Superior temporal gyrus (tissue), 1 donor: Measurements from ENCODE around the gene EEF2K.
"Not testable (repeated sequence)": the region's sequence is repeated elsewhere in the genome, so short reads cannot be mapped to it uniquely, and the experiment has no call there.

ENCODE experiments used
- DNase-seq: peaks from one replicate; pipeline ENCODE4 v3.0.0-alpha.2; 2016; ENCODE audit errors: extremely low spot score

EEF2K gene

DNA sequence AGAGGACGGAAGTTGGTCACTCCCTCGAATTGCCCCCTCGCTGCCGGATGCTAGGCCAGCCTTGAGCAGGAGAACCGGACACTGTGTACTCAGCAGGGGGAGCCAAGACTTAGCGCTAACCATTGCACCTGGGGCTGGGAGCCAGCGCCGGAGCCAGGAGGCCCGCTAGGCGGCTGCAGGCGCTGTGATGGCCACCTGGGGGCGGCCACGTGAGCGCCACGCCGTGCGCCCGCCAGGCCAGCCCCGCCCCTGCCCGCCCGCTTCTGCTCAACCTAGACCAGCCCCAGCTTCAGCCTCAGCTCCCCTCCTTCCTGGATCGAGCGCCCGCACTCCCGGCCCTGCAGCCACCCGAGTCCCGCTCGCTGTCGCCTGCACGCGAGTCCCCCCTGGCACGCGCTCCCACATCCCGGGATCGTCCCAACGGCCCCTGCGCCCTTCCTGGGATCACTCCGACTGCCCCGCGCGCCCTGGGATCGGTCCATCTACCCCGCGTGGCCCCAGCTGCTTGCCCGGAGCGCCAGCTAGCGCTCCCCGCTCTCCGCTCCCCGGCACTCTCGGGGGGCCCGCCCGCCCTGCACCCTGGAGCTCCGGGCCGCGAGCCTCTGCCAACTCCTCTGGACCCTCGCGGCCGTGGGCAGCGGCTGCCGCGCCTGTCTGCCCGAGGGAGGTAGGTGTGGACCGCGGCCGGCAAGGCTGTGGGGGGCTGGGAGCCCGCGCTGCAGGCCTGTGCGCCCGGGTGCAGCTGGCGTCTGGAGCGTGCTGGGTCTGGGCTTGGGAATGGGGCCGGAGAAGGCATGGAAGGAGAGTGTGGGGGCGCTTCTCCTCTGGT, at the start of gene EEF2K:
EEF2K (plus strand) TSS at position 266 of the 829 bp plus-strand sequence. CDS start 19,452 bp downstream, outside the sequence.
- DNase-seq = peak; percentile 86

DNA sequence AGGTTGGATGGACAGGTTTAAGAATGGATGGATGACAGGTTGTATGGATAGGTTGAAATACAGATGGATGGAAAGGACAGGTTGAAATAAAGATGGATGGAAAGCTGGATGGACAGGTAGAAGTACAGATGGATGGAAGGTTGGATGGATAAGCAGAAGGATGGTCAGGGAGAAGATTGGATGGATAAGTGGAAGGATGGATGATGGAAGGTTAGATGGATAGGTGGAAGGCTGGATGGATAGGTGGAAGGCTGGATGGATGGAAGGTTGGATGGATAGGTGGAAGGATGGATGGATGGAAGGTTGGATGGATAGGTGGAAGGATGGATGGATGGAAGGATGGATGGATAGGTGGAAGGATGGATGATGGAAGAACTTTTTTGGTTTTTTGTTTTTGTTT, 44.7 kb upstream of the EEF2K start:
- no peak for DNase-seq

DNA sequence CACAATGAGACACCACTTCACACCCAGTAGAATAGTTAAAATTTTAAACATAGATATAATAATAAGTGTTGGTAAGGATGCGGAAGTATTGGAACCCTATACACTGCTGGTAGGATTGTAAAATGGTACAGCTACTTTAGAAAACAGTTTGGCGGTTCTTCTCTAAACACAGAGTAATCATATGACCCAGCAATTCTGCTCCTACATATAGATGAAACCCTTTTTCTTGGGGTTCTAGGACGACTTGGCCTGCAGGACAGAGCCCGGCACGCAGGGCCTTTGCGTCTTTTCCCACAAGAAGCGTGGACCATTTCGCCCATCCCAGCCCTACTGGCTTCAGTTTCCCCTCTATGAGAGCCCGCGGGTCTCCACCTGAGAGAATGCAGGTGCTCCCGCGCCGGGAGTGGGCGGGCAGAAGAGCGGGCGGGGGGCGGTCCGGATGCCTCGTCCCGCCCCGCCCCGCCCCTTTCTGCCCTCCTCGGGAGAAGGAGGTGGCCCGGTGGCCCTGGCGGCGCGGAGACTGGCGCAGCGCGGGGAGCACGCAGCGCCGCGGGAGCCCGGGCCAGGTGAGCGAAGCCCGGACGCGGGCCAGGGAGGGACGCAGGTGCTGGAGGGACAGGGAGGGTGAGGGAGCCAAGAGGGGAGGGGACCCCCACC, 44.0 kb upstream of the EEF2K start, which contains the start of gene SDR42E2:
SDR42E2 (plus strand) TSS at position 508 of the 657 bp plus-strand sequence. CDS start 3,077 bp downstream, outside the sequence.
- DNase-seq = no peak

DNA sequence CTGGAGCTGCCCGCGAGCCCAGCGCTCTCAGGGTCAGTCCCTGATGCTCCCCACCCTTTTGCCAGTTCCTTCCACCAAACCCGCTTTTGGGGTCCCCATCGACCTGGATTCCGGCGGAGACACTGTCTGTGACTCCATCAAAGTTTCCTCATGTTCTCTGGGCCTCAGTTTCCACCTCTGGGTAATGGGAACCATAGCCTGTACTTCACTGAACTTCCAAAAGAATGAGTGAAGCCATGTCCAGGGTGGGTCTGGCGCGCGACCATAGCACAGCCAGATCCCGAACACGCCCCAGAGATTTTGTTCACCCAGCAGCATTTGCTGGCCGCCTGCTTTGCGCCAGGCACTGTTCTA, 43.4 kb upstream of the EEF2K start:
- DNase-seq = no peak

DNA sequence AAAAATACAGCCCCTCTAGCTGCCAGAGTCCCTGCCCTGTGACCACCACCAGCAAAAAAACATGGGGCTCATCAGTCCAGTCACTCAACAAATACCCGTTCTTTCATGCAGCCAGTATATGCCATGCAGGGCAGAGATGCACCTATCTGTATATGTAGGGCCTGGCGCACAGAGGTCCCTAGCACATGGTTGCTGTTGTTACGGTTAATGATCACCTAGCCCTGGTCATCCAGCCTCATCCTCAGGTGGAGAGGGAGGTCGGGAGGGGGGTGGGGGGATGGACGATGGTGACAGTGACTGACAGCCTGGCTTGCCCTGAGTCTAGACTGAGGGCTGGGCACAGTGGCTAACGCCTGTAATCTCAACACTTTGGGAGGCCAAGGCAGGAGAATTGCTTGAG, 42.3 kb upstream of the EEF2K start:
- DNase-seq = no peak

DNA sequence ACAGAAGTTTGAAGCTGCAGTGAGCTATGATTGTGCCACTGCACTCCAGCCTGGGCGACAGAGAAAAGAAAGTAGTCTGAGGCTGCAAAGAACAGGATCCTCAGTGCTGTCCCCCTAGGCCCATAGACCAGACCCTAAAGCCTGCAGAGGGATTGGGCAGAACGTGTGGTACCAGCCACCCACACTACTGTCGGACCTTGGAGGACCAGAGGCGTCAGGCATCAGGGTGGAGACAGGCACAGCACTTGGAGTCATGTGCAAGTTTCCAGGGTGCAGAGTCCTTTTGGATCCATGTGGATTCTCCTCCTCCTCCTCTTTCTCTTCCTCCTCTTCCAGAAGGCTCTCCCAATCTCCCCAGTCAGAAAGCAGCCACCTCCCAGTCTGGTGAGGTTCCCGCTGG, 41.6 kb upstream of the EEF2K start:
- no peak for DNase-seq

DNA sequence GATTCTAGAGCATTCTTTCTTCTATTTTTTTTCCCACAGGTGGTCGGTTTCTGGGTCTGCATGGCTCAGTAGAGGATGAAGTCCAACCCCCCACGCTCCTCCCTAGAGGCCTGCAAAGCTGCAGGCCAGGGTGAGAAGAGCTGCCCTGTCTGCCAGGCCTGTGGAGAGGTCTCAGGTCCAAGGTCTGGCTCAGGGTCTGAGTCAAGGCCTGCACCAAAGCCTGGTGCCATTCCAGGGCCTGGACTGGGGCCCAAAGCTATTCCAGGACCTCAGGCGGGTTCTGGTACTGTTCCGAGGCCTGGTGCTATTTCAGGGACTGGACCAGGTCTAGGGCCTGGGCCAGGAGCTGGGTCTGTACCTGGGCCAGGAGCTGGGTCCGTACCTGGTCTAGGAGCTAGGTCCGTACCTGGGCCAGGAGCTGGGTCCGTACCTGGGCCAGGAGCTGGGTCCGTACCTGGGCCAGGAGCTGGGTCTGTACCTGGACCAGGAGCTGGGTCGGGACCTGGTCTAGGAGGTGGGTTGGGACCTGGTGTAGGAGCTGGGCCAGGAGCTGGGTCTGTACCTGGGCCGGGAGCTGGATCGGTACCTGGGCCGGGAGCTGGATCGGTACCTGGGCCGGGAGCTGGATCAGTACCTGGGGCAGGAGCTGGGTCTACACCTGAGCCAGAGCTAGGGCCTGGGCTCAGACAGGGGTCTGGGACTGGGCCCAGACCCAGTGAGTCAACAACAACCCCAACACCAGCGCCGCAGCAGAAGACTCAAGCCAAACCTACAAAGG, 40.4 kb upstream of the EEF2K start:
- DNase-seq = no peak

DNA sequence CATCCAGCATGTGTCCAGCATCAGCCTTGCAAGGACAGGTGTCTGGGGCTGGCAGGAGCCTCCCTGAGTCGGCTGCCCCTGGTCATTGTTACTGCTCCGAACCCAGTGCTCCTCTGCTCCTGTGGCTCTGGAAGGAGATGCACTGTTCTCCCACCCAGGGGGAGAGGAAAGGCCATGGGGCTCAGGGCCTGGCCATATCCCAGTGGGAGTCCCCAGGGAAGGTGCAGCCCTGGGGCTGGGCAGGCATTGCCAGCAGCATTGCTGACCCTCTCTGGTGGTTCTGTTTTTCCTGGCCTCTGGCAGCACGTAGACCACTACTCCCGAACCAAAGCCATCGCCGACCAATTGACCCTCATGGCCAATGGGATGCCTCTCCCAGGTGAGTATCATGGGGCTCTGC, 34.1 kb upstream of the EEF2K start:
- no peak for DNase-seq

DNA sequence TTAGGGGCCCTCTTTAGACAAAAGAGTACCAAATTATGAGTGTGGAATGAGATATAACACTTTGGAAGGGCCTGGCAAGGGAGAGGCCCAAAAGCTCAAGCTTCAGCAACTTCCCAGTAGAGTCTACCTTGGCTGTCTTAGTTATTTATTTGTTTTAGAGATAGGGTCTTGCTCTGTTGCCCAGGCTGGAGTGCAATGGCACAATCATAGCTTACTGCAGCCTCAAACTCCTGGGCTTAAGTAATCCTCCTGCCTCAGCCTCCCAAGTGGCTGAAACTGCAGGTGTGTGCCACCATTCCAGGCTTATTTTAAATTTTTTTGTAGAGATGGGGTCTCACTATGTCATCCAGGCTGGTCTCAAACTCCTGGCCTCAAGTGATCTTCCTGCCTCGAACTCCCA, 33.4 kb upstream of the EEF2K start:
- DNase-seq = not testable (repeated sequence)

DNA sequence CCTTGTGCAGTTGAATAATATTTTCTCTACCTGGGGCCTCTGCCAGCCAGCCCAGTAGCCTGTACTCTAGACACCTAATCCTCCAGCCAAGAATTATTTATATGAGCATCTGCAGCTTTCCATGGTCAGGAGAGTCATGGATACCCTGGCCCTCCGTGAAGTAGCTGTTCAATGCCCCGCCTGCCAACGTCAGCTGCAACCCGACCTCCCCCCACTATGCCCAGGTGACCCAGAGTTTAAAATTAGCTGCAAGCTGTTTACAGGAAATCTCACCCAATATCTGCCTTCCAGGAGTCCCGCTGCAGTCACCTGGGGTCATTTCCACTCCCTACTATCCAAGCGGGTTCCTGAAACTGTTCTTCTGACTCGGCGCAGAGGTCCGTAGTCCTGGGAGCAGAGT, 31.4 kb upstream of the EEF2K start:
- DNase-seq = no peak

DNA sequence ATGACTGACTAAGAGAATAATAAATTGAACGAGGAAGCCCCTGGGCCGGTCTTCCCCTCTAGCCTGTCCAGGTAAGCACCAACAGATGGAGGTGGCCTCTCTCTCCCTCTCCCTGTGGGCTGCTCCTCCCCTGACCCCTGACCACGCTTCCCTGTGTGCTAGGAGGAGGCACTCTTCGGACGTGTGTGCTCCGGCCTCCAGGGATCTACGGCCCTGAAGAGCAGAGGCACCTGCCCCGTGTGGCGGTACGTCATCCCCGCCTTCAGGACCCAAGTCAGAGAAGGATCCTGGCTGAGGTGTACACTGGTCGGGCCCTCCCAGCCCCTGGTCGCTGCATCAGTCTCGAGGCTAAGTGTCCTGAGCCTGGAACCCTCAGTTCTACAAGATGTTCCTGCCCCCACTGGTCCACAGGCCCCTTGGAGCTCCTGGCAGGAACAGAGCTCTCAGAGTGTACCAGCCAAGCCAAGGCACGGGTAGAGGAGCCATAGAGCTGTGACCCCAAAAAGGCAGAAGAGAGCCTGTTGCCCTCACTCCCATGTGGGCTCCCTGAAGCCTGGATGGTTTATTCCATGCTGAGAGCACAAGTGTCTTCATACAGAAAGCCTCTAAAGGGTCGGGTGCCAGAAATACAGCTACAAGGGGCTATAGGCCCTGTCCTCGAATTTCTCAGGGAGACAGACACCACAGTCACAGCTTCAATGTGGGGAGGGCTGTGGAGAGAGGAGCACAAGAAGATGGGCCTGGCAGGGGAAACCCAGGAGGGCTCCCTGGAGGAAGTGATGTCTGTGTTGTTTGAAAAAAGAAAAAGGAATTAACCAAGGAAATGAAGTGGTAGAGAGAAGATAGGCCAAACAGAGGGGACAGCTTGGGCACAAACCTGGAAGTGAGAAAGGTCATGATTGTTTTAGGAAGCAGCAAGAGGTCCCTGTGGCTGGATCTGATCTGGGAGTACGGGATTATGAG, 27.8 kb upstream of the EEF2K start:
- DNase-seq = no peak

DNA sequence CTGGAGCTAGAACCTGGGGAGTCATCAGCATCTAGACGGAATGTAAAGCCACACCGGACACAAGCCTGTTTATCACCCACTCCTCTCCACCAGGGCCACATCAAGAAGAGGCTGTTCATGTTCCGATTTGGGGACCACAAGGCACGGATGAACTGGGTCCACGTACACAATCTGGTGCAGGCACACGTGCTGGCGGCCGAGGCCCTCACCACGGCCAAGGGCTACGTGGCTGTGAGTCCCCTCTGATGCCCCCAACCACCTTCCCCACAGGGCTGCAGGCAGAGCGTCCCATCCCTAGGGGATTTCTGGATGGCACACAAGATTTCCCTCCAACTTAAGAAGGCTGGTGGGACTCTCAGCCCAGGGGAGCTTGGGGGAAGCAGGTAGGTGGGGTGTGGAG, 24.7 kb upstream of the EEF2K start:
- DNase-seq = no peak

DNA sequence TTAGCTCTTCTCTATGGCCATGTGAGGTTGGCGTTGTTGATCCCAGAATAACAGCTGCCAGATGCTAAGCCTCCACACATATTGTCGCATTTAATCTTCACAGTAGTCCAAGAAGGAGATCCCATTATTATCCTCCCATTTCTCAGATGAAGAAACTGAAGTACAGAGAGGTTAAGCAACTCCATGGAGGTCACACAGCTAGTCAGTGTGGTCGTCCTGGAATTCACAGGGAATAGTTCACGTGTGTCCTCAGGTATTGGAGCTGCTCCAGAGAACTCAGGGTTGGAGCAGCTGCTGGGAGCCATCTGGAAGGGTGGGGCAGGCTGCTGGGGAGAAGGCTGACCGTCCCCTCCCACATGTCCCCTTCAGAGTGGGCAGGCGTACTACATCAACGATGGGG, 24.2 kb upstream of the EEF2K start:
- DNase-seq = no peak

DNA sequence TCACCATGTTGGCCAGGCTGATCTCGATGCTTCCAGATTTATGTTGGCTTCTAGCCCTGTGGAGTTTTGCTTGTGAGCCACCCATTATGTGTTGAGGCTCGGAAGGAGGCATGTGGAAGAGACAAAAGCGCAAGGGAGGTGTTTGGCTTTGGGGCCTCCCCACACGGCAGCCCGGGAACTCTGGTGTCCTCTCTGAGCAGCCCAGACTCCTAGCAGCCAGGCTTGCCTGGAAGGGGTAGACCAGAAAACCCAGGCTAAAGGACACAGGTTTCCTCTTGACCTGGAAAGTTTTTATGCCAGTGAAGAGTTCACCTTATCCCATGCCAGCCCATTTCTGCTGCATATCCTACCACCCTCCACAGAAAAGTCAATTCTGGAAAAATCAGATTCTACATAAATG, 22.7 kb upstream of the EEF2K start:
- DNase-seq = no peak

DNA sequence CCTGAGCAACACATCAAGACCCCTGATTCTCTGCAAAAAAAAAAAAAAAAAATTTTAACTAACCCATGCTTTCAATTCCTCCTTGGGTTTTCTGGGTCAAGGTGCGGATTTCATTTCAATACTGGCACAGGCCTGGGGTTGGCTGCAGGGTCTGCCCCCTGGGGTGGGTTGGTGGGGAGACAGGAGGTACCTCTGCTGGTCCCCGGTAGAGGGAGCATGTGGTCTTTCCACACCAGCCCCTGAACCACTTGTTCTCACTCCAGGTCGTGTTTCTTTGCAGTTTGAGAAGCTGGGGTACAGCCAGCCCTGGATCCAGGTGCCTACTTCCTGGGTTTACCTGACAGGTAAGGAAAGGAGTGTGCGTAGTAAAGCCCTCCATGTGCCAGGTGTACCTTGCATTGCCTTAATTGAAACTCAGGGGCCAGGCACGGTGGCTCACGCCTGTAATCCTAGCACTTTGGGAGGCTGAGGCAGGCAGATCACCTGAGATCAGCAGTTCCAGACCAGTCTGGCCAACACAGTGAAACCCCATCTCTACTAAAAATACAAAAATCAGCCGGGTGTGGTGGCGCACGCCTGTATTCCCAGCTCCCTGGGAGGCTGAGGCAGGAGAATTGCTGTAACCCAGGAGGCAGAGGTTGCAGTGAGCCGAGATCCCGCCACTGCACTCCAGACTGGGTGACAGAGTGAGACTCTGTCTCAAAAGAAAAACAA, 22.0 kb upstream of the EEF2K start:
- DNase-seq = no peak

DNA sequence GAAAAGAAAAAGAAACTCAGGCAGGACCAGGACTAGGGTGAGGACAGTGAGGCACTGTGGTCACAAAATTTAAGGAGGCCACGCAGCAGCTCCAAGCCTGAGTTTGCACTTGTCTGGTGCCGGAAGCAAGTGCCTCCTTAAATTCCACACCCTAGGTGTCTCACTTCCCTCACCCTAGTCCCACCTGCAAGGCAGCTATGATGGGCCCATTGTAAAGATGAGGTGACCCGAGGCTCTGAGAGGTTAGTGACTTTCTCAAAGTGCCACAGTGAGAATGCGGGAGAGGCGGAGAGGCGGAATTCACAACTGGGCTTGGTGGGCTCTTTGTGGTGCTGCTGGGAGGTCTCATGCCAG, 21.5 kb upstream of the EEF2K start:
- no peak for DNase-seq

DNA sequence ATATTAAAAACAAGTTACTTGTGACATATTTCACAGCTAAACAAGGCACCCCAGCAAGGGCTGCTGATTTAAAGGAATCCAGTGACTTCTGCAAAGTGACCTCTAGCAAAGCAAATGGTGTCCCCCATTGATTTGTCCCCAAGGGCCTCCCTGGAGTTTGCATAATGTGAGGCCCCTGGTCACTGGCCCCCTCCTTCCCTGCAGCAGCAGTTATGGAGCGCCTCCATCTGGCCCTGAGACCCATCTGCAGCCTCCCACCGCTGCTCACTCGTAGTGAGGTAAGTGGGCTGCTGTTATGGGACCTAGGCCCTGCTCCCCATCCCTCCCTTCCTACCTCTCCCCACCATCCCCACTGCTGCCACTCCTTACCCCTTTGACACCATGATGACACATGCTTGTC, 19.6 kb upstream of the EEF2K start:
- no peak for DNase-seq

DNA sequence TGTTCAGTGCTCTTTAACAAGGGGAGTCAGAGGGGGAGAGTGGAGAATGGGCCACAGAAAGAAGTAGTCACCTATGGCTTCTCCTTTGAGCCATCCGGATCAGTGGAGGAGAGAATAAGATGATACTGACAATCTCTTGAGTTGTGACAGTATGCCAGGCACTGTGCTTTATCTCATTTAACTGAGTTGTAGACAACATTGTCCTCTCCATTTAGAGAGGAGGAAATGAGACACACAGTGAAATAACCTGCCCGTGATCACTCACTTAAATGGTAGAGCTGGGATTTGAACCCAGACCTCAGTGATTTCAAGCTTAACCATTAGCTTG, 17.8 kb upstream of the EEF2K start:
- DNase-seq = no peak

DNA sequence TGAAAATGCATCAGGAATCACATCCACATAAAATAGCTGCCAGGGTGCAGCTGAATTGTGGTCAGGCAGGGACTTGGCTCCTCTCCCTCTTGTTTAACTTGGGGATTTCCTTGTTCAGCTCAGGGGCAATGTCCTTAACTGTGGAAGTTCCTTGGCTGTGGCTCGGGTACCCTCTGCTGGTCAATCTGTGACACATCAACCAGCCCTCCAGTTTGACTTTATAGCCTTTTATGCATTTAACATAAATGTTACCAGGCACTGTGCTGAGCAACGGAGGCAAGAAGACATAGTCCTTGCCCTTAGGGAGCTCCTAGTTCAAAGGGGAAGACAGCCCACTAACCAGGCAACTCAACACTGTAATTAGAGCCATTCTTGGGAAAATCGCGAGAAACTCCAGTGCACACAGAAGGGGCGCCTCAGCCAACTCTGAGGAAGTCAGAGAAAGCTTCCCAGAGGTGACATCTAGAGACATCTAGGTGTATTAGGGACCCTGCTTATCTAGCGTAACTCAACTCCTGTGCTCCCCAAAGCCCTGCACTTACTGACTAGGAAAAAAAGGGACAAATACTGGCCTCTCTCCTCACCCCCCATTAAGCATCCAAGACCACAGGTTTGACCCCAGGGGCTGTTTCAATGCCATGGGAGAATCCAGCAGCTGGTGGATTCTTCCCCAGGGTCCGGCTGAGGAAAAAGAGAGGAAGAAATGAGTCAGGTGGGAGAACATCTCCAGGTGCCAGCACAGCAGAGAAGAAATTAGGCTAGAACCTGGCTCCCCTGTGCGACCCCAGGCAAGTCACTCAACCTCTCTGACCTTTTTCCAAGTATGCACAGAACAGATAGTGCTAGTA, 17.3 kb upstream of the EEF2K start:
- DNase-seq = peak; percentile 80

DNA sequence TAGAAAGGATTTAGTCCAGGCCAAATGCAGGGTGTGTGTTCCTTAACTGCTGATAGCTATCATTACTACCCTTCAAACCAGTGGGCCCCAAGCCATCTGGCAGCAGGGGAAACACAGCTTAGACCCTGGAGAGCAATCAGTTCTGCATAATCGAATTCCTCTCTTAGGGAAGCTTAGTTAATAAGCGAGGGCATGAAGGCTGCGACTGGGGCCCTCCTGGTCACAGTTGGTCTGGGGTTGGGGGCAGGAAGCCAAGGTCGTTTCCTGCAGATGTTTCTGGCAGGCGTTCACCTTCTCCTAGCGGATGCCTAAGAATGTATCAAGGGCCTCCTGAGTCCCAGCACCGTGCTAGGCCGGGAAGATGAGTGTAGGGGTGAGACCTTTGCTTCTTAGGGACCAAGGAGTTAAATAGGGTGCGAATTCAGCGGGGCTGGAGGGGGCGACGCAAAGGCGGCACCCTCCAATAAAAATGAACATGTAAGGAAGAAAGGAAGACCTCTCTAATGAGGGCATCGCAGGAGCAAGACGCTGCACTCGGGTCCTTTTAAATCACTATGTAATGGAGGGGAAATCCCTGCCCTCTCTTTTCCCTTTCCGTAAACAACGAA, 16.5 kb upstream of the EEF2K start:
- no peak for DNase-seq
